Body of pancreas (tissue), 4 donors: ENCODE results near the gene SEMA3F.

ENCODE experiments used
- POLR2A ChIP-seq, 3 donors: fragments of 450-650 bp; IDR thresholded peaks; one replicate each; pipeline ENCODE4 v1.6.1; 2016; ENCODE audit warnings: antibody characterized with exemption in 3 of 3, mild to moderate bottlenecking in 2 of 3
- TF ChIP-seq, protein P1 (sequence below), 7 experiments: fragments of 450-650 bp in 4 of 7; fragments of 200-600 bp in 3 of 7; sonication (generic) in 3 of 7; IDR thresholded peaks; one replicate each; pipeline ENCODE4 v1.5.1; 2016 to 2019; ENCODE audit warnings: antibody characterized with exemption in 7 of 7

DNA sequence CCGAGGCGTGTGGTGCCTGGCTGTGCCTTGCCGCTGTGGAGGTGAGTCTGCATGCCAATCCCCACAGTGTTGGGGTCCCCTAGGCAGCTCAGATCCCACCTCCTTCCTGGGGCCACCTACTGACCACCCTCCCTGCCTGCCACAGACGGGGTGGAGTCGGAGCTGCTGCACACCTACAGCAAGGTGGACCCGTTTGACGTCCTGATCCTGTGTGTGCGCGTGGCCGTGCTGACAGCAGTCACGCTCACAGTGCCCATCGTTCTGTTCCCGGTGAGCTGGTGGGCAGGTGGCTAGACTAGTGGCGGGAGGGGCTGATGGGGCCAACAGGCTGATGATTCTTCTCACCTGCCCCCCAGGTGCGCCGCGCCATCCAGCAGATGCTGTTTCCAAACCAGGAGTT is 63.3 kb downstream of the SEMA3F start:
- TF ChIP-seq, protein P1, sequence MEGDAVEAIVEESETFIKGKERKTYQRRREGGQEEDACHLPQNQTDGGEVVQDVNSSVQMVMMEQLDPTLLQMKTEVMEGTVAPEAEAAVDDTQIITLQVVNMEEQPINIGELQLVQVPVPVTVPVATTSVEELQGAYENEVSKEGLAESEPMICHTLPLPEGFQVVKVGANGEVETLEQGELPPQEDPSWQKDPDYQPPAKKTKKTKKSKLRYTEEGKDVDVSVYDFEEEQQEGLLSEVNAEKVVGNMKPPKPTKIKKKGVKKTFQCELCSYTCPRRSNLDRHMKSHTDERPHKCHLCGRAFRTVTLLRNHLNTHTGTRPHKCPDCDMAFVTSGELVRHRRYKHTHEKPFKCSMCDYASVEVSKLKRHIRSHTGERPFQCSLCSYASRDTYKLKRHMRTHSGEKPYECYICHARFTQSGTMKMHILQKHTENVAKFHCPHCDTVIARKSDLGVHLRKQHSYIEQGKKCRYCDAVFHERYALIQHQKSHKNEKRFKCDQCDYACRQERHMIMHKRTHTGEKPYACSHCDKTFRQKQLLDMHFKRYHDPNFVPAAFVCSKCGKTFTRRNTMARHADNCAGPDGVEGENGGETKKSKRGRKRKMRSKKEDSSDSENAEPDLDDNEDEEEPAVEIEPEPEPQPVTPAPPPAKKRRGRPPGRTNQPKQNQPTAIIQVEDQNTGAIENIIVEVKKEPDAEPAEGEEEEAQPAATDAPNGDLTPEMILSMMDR (IDR thresholded peaks at IDR 0.05) = no peak
- TF ChIP-seq POLR2A (IDR thresholded peaks at IDR 0.05) = no peak
